NCI-H82 treated with DMSO at 0.1 percent for 48 hours (cell line): Measurements from ENCODE around the gene RPL7L1.

Source experiments
- DNase-seq: peaks from one replicate; lab custom pipeline; 2025; ENCODE audit not compliant: unreplicated experiment; lab: John Stamatoyannopoulos, UW

Gene RPL7L1

DNA sequence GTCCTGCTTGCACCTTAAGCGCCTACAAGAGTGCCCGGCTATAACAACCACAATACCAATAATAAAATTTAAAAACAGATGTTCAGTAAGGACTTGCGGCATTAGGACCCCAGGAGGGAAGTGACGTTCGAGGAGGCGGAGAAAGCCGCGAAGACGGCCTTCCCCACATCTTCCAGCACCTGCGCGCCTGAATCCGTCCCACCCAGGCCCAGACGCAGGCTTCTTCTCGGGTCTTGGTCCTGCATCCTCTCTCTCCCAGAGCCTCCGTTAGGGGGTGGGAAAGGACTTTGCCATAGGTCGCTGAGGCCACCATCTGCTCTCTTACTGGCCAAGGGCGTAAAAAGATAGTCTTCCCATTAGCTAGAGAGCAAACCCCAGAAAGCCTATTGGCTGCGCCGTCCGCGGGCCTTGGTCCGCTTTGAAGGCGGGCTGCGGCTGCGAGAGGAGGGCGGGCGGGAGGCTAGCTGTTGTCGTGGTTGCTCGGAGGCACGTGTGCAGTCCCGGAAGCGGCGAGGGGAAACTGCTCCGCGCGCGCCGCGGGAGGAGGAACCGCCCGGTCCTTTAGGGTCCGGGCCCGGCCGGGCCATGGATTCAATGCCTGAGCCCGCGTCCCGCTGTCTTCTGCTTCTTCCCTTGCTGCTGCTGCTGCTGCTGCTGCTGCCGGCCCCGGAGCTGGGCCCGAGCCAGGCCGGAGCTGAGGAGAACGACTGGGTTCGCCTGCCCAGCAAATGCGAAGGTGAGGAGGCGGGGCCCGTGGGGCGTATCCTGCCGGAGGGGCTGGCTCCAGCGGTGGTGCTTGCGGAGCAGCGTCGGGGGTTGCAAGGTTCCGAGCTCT is 49.8 kb downstream of the RPL7L1 start, which contains the start of gene CNPY3:
Gene CNPY3, plus strand, starts transcription at position 495 of the 835 bp plus-strand sequence. Its CDS starts 91 bp downstream, at position 586.
- DNase-seq: peak; percentile 98

DNA sequence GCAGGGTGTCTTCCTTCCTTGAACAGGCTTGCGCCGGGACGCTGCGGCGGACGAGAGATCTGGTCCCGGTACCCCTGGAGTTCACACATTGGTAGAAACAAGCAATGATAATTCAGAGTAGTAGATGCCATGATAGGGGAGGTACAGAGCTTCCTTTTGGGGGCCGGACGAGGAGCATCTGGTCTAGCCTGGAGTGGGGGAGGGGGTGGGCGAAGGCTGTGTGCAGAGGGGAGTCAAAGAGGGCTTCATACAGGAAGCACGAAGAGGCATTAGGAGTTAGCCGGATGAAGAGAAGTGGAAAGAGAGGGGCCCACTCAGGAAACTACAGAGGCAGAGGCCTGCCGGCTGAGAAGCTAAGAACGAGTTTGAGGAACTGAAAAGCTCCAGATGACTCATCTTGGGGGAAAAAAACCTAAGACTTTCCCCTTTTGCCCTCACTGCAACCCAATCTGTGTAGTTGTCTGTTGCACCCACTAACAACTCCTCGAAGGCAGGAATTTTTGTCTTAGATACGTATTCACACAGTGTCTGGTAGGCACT is 50.5 kb downstream of the RPL7L1 start:
- peak; percentile 82 for DNase-seq

DNA sequence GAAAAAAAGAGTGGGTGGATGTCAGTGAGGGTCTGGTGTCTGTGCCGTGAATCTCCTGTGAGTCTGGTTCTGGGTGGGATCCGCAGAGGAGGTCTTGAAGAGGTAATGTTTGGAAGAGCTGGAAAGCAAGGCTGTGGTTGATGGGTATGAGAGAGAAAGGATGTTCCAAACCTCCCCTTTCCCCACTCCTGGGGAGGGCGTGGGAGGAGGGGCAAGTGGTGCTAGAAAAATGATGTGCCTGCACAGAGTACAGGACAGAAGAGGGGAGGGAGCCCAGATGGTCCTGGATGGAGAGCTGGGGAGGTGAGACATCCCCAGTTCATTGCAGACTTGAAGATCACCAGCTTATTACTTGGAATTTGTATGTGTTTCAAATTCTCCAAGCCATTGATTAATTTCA is 53.0 kb downstream of the RPL7L1 start:
- DNase-seq: no peak

DNA sequence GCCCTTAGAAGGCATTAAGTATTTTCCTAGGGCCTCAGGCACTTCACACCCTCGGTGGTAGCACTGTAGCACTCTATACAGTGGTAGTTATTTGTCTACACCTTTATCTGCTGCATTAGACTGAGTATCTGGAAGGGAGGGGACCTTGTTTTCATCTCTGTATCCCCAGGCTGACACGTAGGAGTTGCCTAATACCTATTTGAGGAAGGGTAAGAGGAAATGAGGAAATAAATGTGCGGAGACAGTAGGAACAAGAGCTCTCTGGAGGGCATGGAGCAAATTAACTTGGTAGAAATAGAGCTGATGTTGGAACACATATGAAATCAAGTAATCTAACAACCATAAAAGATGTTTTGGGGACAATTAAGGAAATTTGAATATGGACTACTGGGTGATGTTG is 53.8 kb downstream of the RPL7L1 start:
- no peak for DNase-seq

DNA sequence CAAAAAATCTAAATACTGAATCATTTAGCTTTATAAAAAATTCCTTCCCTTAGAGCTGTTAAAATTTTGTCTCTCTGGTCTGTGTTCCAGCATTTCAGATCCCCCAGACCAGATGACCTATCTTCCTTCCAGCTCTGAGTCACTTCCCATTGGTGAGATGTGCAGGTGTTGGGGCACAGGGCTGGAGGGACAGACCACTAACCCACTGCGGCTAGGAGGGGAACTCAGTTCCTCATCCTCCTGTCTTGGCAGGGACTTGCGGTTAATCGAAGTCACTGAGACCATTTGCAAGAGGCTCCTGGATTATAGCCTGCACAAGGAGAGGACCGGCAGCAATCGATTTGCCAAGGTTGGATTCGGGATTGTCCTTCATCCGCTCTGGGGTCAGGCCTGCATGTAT is 55.9 kb downstream of the RPL7L1 start:
- no peak for DNase-seq

DNA sequence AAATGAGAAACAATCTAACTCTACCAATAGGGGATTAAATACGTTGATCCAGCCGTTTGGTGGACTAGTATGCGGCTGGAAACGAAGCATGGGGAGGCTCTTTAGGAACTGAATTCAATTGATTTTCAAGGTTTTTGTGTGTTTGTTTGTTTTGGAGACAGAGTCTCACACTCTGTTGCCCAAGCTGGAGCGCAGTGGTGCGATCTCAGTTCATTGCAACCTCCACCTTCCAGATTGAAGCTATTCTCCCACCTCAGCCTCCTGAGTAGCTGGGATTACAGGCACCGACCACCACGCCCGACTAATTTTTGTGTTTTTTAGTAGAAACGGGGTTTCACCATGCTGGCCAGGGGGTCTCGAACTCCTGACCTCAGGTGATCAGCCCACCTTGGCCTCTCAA is 57.0 kb downstream of the RPL7L1 start:
- DNase-seq: no peak

DNA sequence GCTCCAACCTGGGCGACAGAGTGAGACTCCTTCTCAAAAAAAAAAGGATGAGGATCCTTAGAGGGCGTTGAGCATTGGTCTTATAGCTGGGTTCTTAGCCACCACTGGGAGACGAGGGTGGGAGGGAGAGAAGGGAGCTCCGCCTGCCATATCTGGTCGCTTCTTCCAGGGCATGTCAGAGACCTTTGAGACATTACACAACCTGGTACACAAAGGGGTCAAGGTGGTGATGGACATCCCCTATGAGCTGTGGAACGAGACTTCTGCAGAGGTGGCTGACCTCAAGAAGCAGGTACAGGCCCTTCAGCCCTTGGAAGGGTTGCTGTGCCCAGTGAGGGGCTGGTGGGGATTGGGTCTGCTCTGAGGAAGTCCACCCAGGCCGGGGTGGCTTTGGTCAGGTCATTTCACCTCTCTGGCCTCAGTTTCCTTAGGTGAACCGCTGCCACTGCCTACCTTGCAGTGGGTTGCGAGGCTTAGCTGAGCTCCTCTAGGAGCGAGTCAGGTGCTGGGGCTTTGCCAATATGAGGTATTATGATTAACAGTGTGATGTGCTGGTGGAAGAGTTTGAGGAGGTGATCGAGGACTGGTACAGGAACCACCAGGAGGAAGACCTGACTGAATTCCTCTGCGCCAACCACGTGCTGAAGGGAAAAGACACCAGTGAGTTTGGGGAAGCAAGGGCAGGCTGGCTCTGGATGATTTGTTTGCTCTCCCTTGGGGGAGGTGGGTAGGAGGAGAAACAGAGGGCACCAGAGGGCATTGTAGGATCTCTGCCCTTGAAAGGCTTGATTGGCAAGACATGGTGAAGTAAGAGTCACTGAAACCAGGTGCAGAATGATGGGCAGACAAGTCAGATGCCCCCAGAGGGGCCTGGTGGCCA is 58.4 kb downstream of the RPL7L1 start:
- DNase-seq: no peak

DNA sequence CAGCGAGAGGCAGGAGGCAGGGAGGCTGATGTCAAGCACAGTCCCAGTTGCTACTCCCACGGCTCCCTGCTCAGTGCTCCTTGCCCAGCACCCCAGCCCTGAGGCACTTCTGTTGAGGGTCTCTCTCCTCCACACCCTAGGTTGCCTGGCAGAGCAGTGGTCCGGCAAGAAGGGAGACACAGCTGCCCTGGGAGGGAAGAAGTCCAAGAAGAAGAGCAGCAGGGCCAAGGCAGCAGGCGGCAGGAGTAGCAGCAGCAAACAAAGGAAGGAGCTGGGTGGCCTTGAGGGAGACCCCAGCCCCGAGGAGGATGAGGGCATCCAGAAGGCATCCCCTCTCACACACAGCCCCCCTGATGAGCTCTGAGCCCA is 59.0 kb downstream of the RPL7L1 start:
- no peak for DNase-seq

DNA sequence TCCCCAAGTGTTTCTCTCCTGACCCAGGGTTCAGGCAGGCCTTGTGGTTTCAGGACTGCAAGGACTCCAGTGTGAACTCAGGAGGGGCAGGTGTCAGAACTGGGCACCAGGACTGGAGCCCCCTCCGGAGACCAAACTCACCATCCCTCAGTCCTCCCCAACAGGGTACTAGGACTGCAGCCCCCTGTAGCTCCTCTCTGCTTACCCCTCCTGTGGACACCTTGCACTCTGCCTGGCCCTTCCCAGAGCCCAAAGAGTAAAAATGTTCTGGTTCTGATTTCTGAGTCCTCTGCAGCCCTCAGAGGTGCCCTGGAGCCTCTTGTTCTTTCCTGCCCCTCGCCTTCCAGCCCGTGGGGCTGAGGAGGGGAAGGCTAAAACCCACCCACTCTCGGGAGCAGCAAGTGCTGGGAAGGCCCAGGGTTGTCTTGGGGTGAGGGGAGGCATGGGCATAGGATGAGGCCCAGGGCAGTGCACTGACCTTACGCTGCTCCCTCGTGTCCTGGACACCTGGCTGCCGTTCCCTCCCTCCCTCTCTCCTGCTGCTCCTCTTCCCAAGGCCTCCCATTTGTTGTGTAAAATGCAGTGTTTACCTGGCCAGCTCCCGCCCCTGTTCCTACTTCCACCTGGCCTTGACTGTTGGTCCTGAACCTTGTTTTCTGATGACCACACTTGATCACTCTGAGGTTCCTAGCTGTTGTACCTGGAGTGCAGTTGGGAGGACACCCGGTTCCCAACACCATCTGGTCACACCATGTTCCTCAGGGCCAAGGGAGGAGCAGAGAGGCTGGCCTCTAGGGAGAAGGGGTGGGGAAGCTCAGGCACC is 59.8 kb downstream of the RPL7L1 start:
- no peak for DNase-seq
